ENCODE results near the gene FRMD5. TPM values are rescaled to one million over a fixed set of nuclear protein-coding genes. Genes with fewer than 3 reads are reported as not detected.

Gene FRMD5
- total and polyA plus RNA-seq, 2 experiments from 2014 or later, result 5.9 to 10.1 TPM

DNA sequence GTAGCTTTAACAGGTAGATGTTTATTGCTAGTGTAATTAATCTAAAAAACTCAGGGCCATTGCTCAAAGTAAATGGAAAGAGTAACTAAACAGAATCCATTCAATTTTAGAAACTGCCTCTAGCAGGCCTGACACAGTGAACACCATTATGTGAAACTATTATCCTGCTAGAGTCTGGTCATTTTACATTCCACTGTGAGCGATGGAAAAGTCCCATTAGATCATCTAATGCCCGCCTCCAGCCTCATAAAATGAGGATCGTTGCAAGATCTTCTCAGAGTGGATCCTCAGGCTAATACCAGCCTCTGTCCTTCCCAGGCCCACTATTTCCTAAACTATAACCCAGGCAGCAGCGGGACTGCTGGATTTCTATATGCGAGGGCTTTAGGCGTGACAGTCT lies 260.6 kb downstream of the FRMD5 start (continued):
- no peak for TF ChIP-seq ZNF114 (CRISPR knock-in tag; IDR thresholded peaks at IDR 0.05)
- TF ChIP-seq CREB1 (CRISPR knock-in tag; IDR thresholded peaks at IDR 0.05; ENCODE audit: low read depth), result no peak
- no peak for TF ChIP-seq POLR2AphosphoS5 (IDR thresholded peaks at IDR 0.05; ENCODE audit: low read depth)
- TF ChIP-seq, protein P1, sequence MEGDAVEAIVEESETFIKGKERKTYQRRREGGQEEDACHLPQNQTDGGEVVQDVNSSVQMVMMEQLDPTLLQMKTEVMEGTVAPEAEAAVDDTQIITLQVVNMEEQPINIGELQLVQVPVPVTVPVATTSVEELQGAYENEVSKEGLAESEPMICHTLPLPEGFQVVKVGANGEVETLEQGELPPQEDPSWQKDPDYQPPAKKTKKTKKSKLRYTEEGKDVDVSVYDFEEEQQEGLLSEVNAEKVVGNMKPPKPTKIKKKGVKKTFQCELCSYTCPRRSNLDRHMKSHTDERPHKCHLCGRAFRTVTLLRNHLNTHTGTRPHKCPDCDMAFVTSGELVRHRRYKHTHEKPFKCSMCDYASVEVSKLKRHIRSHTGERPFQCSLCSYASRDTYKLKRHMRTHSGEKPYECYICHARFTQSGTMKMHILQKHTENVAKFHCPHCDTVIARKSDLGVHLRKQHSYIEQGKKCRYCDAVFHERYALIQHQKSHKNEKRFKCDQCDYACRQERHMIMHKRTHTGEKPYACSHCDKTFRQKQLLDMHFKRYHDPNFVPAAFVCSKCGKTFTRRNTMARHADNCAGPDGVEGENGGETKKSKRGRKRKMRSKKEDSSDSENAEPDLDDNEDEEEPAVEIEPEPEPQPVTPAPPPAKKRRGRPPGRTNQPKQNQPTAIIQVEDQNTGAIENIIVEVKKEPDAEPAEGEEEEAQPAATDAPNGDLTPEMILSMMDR (conservative IDR thresholded peaks at IDR 0.05; ENCODE audit: low read depth in 2 of 2), result no peak
- no peak for TF ChIP-seq STAT1 (IDR thresholded peaks at IDR 0.05; ENCODE audit: unreplicated experiment)

GRCh38 chr15:43932907-43933306 lies 262.2 kb downstream of the FRMD5 start:
- H4K20me1 ChIP-seq (replicated peaks; ENCODE audit: insufficient read depth), result no peaks in the 10 kb centered on the region
- Mint-ChIP-seq H3K9me3 (no peaks in the 10 kb centered on the region), H3K4me1 (peaks cover 53% of the 10 kb centered on the region), H3K27ac (no peak overlapping the region), H3K36me3 (ENCODE audit: low read depth) (no peaks in the 10 kb centered on the region), H3K27me3 (ENCODE audit: insufficient read depth, low read depth, poor library complexity) (peaks cover 6% of the 10 kb centered on the region), H3K4me3 (no peak overlapping the region)
- no peak overlapping the region for H3K4me3 ChIP-seq
- no peaks in the 10 kb centered on the region for H3K9me2 ChIP-seq (ENCODE audit: insufficient read depth)
- peaks cover 36% of the 10 kb centered on the region for H3K4me1 ChIP-seq (ENCODE audit: insufficient read depth)
- no peaks in the 10 kb centered on the region for H3K36me3 ChIP-seq (ENCODE audit: insufficient read depth)
- ATAC-seq (no peak), DNase-seq (ENCODE audit: low spot score) (no peak)
- no peaks in the 10 kb centered on the region for H3K27me3 ChIP-seq (ENCODE audit: insufficient read depth)
- H3K4me2 ChIP-seq, result no peak overlapping the region
- peaks cover 6% of the 10 kb centered on the region; the same call in 1 of the 2 replicates for H3F3A ChIP-seq (replicated peaks; ENCODE audit: low read depth)
- H3K79me2 ChIP-seq (replicated peaks; ENCODE audit: insufficient read depth), result no peaks in the 10 kb centered on the region
- H2AFZ ChIP-seq, result no peak overlapping the region
- no peak overlapping the region for H3K27ac ChIP-seq (ENCODE audit: low read depth)
- no peak for TF ChIP-seq ZNF331 (CRISPR knock-in tag; IDR thresholded peaks at IDR 0.05; ENCODE audit: low read depth)
- TF ChIP-seq NANOG (IDR thresholded peaks at IDR 0.05; ENCODE audit: borderline replicate concordance), result no peak
- TF ChIP-seq STAT1 (IDR thresholded peaks at IDR 0.05; ENCODE audit: unreplicated experiment), result no peak
- TF ChIP-seq, protein P1 (conservative IDR thresholded peaks at IDR 0.05; ENCODE audit: low read depth in 2 of 2), result no peak
- no peak for TF ChIP-seq POLR2AphosphoS5 (IDR thresholded peaks at IDR 0.05; ENCODE audit: low read depth)
- no peak for TF ChIP-seq JUNB (IDR thresholded peaks at IDR 0.05; ENCODE audit: unreplicated experiment)
- TF ChIP-seq EZH2 (IDR thresholded peaks at IDR 0.05; ENCODE audit: low read depth, unreplicated experiment), result no peak
- TF ChIP-seq ETS1 (IDR thresholded peaks at IDR 0.05), result no peak
- TF ChIP-seq, protein P2, sequence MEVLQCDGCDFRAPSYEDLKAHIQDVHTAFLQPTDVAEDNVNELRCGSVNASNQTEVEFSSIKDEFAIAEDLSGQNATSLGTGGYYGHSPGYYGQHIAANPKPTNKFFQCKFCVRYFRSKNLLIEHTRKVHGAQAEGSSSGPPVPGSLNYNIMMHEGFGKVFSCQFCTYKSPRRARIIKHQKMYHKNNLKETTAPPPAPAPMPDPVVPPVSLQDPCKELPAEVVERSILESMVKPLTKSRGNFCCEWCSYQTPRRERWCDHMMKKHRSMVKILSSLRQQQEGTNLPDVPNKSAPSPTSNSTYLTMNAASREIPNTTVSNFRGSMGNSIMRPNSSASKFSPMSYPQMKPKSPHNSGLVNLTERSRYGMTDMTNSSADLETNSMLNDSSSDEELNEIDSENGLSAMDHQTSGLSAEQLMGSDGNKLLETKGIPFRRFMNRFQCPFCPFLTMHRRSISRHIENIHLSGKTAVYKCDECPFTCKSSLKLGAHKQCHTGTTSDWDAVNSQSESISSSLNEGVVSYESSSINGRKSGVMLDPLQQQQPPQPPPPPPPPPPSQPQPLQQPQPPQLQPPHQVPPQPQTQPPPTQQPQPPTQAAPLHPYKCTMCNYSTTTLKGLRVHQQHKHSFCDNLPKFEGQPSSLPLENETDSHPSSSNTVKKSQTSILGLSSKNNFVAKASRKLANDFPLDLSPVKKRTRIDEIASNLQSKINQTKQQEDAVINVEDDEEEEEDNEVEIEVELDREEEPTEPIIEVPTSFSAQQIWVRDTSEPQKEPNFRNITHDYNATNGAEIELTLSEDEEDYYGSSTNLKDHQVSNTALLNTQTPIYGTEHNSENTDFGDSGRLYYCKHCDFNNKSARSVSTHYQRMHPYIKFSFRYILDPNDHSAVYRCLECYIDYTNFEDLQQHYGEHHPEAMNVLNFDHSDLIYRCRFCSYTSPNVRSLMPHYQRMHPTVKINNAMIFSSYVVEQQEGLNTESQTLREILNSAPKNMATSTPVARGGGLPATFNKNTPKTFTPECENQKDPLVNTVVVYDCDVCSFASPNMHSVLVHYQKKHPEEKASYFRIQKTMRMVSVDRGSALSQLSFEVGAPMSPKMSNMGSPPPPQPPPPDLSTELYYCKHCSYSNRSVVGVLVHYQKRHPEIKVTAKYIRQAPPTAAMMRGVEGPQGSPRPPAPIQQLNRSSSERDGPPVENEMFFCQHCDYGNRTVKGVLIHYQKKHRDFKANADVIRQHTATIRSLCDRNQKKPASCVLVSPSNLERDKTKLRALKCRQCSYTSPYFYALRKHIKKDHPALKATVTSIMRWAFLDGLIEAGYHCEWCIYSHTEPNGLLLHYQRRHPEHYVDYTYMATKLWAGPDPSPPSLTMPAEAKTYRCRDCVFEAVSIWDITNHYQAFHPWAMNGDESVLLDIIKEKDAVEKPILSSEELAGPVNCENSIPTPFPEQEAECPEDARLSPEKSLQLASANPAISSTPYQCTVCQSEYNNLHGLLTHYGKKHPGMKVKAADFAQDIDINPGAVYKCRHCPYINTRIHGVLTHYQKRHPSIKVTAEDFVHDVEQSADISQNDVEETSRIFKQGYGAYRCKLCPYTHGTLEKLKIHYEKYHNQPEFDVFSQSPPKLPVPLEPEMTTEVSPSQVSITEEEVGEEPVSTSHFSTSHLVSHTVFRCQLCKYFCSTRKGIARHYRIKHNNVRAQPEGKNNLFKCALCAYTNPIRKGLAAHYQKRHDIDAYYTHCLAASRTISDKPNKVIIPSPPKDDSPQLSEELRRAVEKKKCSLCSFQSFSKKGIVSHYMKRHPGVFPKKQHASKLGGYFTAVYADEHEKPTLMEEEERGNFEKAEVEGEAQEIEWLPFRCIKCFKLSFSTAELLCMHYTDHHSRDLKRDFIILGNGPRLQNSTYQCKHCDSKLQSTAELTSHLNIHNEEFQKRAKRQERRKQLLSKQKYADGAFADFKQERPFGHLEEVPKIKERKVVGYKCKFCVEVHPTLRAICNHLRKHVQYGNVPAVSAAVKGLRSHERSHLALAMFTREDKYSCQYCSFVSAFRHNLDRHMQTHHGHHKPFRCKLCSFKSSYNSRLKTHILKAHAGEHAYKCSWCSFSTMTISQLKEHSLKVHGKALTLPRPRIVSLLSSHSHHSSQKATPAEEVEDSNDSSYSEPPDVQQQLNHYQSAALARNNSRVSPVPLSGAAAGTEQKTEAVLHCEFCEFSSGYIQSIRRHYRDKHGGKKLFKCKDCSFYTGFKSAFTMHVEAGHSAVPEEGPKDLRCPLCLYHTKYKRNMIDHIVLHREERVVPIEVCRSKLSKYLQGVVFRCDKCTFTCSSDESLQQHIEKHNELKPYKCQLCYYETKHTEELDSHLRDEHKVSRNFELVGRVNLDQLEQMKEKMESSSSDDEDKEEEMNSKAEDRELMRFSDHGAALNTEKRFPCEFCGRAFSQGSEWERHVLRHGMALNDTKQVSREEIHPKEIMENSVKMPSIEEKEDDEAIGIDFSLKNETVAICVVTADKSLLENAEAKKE (CRISPR knock-in tag; IDR thresholded peaks at IDR 0.05), result no peak

Data from GM23338 (cell line).